ENCODE data around the gene RNF40.
A peak's percentile ranks its signal among the peaks of the same experiment; 100 is the strongest.

The RNF40 gene

GRCh38 chr16:30741461-30741914 is 20.6 kb upstream of the RNF40 start:
- TF ChIP-seq, protein P1, sequence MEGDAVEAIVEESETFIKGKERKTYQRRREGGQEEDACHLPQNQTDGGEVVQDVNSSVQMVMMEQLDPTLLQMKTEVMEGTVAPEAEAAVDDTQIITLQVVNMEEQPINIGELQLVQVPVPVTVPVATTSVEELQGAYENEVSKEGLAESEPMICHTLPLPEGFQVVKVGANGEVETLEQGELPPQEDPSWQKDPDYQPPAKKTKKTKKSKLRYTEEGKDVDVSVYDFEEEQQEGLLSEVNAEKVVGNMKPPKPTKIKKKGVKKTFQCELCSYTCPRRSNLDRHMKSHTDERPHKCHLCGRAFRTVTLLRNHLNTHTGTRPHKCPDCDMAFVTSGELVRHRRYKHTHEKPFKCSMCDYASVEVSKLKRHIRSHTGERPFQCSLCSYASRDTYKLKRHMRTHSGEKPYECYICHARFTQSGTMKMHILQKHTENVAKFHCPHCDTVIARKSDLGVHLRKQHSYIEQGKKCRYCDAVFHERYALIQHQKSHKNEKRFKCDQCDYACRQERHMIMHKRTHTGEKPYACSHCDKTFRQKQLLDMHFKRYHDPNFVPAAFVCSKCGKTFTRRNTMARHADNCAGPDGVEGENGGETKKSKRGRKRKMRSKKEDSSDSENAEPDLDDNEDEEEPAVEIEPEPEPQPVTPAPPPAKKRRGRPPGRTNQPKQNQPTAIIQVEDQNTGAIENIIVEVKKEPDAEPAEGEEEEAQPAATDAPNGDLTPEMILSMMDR (IDR thresholded peaks at IDR 0.05; ENCODE audit: poor library complexity, severe bottlenecking), result no peak
- Histone ChIP-seq H3K36me3 (ENCODE audit: low read depth) (peaks cover 57% of the 10 kb centered on the region), H3K9me3 (ENCODE audit: severe bottlenecking) (no peaks in the 10 kb centered on the region), H3K27me3 (ENCODE audit: insufficient read depth, poor library complexity, severe bottlenecking) (no peaks in the 10 kb centered on the region), H3K4me3 (ENCODE audit: severe bottlenecking) (peak overlapping the region; percentile 41), H3K27ac (ENCODE audit: poor library complexity, severe bottlenecking) (peak overlapping the region; percentile 97), H3K4me1 (ENCODE audit: insufficient read depth, poor library complexity, severe bottlenecking) (peaks cover 16% of the 10 kb centered on the region)
- peak; percentile 86 for ATAC-seq (ENCODE audit: low read depth)
- peak; percentile 96 for DNase-seq (ENCODE audit: low spot score)

DNA sequence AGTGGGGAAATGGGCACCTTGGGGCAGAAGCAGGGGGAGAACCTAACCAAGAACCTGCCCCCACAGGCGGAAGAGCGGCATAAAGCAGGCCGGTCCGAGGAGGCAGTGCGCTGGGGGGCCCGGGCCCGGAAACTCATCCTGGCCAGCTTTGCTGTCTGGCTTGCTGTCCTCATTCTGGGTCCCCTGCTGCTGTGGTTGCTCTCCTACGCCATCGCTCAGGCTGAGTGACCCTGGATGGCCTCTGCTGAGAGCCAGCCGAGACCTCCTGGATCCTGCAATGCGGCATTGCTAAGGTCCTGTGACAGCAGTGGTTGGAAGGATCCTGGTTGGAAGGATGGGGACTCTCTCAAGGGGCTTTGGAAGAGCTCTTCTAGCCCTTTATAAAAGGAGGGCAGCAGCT is 18.4 kb upstream of the RNF40 start:
- peak overlapping the region; percentile 97 for H3K27ac ChIP-seq (ENCODE audit: poor library complexity, severe bottlenecking)
- H3K4me1 ChIP-seq (ENCODE audit: insufficient read depth, poor library complexity, severe bottlenecking), result peaks cover 28% of the 10 kb centered on the region
- ATAC-seq (ENCODE audit: low read depth) (no peak), DNase-seq (ENCODE audit: low spot score) (no peak)
- no peaks in the 10 kb centered on the region for H3K9me3 ChIP-seq (ENCODE audit: severe bottlenecking)
- H3K4me3 ChIP-seq (ENCODE audit: severe bottlenecking), result no peak overlapping the region
- no peaks in the 10 kb centered on the region for H3K27me3 ChIP-seq (ENCODE audit: insufficient read depth, poor library complexity, severe bottlenecking)
- TF ChIP-seq, protein P1 (IDR thresholded peaks at IDR 0.05; ENCODE audit: poor library complexity, severe bottlenecking), result no peak
- peaks cover 43% of the 10 kb centered on the region for H3K36me3 ChIP-seq (ENCODE audit: low read depth)

GRCh38 chr16:30744183-30744582 is 17.9 kb upstream of the RNF40 start:
- H3K27me3 ChIP-seq (ENCODE audit: insufficient read depth, poor library complexity, severe bottlenecking), result no peaks in the 10 kb centered on the region
- no peak overlapping the region for H3K27ac ChIP-seq (ENCODE audit: poor library complexity, severe bottlenecking)
- no peak for DNase-seq (ENCODE audit: low spot score)
- peaks cover 39% of the 10 kb centered on the region for H3K36me3 ChIP-seq (ENCODE audit: low read depth)
- TF ChIP-seq, protein P1 (IDR thresholded peaks at IDR 0.05; ENCODE audit: poor library complexity, severe bottlenecking), result no peak
- no peaks in the 10 kb centered on the region for H3K9me3 ChIP-seq (ENCODE audit: severe bottlenecking)
- H3K4me1 ChIP-seq (ENCODE audit: insufficient read depth, poor library complexity, severe bottlenecking), result peaks cover 28% of the 10 kb centered on the region
- no peak overlapping the region for H3K4me3 ChIP-seq (ENCODE audit: severe bottlenecking)
- ATAC-seq (ENCODE audit: low read depth), result no peak

DNA sequence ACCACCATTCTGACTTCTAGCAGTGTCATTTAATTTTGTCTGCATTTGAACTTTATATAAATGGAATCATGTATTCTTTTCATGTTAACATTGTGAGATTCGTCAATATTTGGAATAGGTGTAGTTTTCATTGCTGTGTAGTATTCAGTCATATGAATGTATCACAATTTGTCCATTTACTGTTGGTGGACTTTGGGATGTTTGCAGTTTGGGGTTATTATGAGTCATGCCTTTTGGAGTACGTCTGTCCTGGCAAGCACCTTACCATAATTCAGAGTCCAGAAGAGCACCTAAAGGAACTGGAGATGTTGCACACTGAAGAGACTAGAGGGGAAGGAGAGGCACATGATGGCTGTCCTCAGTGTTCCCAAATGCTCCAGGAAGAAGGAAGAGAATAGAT is 17.0 kb upstream of the RNF40 start:
- ATAC-seq (ENCODE audit: low read depth) (no peak), DNase-seq (ENCODE audit: low spot score) (no peak)
- H3K27ac ChIP-seq (ENCODE audit: poor library complexity, severe bottlenecking), result no peak overlapping the region
- no peak overlapping the region for H3K4me3 ChIP-seq (ENCODE audit: severe bottlenecking)
- H3K4me1 ChIP-seq (ENCODE audit: insufficient read depth, poor library complexity, severe bottlenecking), result peaks cover 22% of the 10 kb centered on the region
- peaks cover 43% of the 10 kb centered on the region for H3K36me3 ChIP-seq (ENCODE audit: low read depth)
- TF ChIP-seq, protein P1 (IDR thresholded peaks at IDR 0.05; ENCODE audit: poor library complexity, severe bottlenecking), result no peak
- no peaks in the 10 kb centered on the region for H3K27me3 ChIP-seq (ENCODE audit: insufficient read depth, poor library complexity, severe bottlenecking)
- no peaks in the 10 kb centered on the region for H3K9me3 ChIP-seq (ENCODE audit: severe bottlenecking)

- ATAC-seq (ENCODE audit: low read depth), result no peak
- Histone ChIP-seq H3K27me3 (ENCODE audit: insufficient read depth, poor library complexity, severe bottlenecking) (no peaks in the 10 kb centered on the region), H3K9me3 (ENCODE audit: severe bottlenecking) (no peaks in the 10 kb centered on the region), H3K36me3 (ENCODE audit: low read depth) (peaks cover 56% of the 10 kb centered on the region), H3K4me3 (ENCODE audit: severe bottlenecking) (no peak overlapping the region), H3K4me1 (ENCODE audit: insufficient read depth, poor library complexity, severe bottlenecking) (peaks cover 19% of the 10 kb centered on the region), H3K27ac (ENCODE audit: poor library complexity, severe bottlenecking) (peak overlapping the region; percentile 79)
- no peak for DNase-seq (ENCODE audit: low spot score)
- TF ChIP-seq, protein P1 (IDR thresholded peaks at IDR 0.05; ENCODE audit: poor library complexity, severe bottlenecking), result no peak
These were observed 15.4 kb upstream of the RNF40 start for GRCh38 chr16:30746638-30747175.

All from RWPE2 (cell line).